HG02852 (cell line): ENCODE measurements around the gene PLSCR4.
"Not testable (repeated sequence)": the region's sequence is repeated elsewhere in the genome, so short reads cannot be mapped to it uniquely, and the experiment has no call there.

Source experiments
- ATAC-seq: cut with Tn5 transposase; IDR thresholded peaks from one replicate; pipeline ENCODE4 v1.9.1; 2021; ENCODE audit warnings: mild to moderate bottlenecking, moderate library complexity; ENCODE audit not compliant: unreplicated experiment

Gene PLSCR4

DNA sequence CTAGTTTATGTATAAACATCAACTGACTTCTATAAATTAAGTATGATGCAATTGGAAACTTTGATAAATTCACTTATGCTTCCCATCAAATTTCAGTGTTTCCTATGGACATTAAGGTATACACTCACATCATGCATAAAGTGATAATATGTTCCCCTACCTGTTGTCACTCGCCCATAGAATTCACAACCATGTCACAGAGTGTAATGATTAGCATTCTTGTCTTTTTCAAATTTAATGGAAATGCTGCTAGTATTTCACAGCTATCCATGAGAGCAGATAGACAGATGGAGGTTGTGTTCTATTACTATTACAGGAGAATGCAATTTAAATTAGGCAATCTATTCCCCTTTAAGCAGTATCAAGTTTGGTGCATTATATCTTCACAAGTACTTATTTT, 984 bp downstream of the PLSCR4 start:
- ATAC-seq: no peak

GRCh38 chr3:146247911-146248310, 3.0 kb downstream of the PLSCR4 start:
- ATAC-seq: no peak

GRCh38 chr3:146246526-146246925, 4.4 kb downstream of the PLSCR4 start:
- ATAC-seq: no peak

GRCh38 chr3:146243559-146243958, 7.3 kb downstream of the PLSCR4 start:
- no peak for ATAC-seq

DNA sequence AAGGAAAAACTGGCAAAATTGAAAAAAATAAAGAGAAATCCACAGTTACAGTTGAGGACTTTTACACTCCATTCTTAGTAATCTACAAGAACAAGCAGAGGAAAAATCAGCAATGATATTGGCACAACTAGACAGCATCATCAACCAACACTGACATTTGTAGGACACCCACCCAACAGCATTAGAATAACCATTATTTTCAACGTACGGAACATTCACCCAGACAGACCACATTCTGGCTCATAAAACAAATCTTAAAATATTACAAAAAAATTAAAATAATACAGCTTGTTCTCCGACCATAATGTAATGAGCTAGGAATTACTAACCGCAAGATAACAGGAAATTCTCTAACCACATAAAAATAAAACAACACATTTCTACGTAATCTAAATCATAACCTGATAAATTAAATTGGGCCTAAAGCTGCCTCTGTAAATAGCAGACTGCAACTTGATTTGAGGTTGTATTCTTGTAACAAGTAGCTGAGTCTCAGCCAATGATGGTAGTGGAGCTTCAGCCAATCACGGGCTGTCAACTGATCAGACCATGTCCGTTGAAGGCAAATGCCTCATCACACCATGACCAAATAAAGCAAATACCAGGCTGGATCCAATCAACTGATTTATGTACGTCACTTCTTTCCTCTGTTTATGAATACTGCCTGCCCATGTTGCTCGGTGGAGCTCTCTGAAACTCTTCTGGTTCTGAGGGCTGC, 9.2 kb downstream of the PLSCR4 start:
- no peak for ATAC-seq

DNA sequence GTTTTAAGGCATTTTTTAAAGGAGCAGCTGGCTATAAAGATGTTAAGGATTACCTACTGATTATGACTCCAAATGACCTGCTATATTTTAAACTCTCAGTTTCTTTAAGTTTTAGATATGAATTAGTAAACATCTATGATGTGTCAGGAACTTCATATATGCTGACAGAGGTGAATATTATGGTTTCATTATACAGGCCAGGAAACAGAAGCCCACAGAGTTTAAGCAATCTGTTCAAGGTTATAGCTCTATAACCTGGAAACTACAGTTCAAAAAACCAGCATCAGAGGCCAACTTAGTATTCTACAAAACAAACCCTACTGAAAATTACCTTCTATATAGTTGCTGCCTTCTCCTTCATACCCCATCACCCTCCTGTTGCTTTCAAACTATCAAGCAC, 17.4 kb downstream of the PLSCR4 start:
- no peak for ATAC-seq

- ATAC-seq: no peak
Measured at GRCh38 chr3:146227486-146227885, 23.4 kb downstream of the PLSCR4 start.

DNA sequence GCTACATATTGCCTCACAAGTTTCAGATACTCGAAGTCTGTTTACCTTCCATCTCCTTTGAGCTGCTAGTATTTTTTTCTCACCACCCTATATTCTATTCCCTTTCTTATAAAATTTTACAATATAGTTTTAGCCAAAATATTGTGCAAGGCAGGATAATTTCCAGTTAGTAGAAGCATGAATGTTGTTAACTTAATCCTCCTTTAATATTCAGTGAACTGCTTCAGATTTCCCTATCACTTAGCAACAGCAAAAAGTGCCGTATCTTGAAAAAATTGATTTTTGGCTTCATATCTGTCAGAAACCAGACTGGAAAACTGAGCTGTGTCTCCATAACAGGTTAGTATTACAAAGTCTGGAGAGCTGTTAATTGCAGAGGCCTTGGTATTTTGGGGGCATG, 24.0 kb downstream of the PLSCR4 start:
- ATAC-seq: no peak

DNA sequence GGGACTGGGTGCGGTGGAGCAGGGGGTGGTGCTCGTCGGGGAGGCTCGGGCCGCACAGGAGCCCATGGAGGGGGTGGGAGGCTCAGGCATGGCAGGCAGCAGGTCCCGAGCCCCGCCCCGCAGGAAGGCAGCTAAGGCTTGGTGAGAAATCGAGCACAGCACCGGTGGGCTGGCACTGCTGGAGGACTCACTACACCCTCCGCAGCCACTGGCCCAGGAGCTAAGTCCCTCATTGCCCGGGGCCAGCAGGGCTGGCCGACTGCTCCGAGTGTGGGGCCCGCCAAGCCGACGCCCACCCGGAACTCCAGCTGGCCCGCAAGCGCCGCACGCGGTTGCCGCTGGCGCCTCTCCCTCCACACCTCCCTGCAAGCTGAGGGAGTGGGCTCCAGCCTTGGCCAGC, 25.4 kb downstream of the PLSCR4 start:
- not testable (repeated sequence) for ATAC-seq

GRCh38 chr3:146223401-146224373, 27.2 kb downstream of the PLSCR4 start:
- no peak for ATAC-seq

GRCh38 chr3:146222204-146223046, 28.5 kb downstream of the PLSCR4 start:
- no peak for ATAC-seq

DNA sequence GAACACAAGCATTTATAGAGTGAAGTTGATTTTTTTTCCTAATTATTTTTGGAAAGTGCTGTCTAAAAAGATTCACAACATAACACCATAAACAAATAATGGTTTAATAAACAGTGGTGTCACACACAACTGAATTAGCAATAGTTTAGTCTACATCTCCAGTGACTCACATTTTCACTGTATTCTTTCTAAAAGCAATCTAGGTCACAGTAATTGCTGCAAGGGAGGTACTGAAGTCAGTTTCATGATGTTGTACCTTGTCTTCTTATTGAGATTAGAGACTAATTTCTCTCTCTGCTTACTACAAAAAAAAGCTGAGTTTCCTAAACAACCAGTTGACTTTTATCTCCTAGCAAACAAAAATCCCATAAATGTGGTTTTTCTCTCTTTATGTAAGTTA, 29.6 kb downstream of the PLSCR4 start:
- ATAC-seq: no peak

GRCh38 chr3:146218880-146219866, 31.7 kb downstream of the PLSCR4 start:
- ATAC-seq: no peak

DNA sequence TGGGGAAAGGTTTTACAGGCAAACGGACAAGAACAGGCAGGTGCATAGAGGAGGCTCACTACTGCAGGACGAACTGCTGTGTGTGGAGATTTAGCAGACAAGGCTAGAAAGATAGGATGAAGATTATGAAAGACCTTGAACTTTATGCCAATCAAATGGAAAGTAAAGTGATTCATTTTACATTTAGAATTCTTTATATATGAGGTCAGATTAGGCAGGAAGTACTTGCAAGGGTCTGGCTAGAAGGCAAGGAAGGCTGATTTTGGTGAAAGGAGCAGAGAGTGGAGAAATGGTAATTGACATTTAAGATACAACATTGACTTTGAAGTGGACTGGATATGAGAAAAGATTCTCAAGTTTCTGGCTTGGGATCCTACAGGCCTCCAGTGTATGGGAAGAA, 33.6 kb downstream of the PLSCR4 start:
- no peak for ATAC-seq

DNA sequence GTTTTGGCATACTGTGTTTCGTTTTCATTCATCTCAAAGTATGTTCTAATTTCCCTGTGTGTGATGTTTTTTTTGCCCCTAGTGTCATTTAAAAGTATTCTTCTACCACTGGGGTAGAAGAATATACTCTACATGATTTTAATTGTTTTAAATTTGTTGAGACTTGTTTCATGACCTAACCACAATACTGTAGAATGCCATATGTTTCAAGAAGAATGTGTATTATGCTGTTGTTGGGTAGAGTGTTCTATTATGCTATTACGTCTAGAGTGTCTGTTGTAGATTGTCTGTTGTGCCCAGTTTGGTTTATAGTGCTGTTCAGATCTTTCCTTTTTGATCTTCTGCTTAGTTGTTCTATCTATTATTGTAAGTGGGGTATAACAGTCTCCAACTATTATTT, 36.4 kb downstream of the PLSCR4 start:
- ATAC-seq: no peak

GRCh38 chr3:146209371-146209770, 41.5 kb downstream of the PLSCR4 start:
- no peak for ATAC-seq

- no peak for ATAC-seq
Measured at GRCh38 chr3:146203776-146204175, 47.1 kb downstream of the PLSCR4 start.

- no peak for ATAC-seq
Measured at GRCh38 chr3:146200461-146201220, 50.3 kb downstream of the PLSCR4 start.

- no peak for ATAC-seq
Measured at GRCh38 chr3:146199762-146200161, 51.1 kb downstream of the PLSCR4 start.
